HG02588 (cell line): ENCODE results near the gene MECP2.
"Not testable (repeated sequence)": the region's sequence is repeated elsewhere in the genome, so short reads cannot be mapped to it uniquely, and the experiment has no call there.

Experiments used
- ATAC-seq: cut with Tn5 transposase; IDR thresholded peaks from one replicate; pipeline ENCODE4 v1.9.1; 2021; ENCODE audit warnings: mild to moderate bottlenecking, moderate library complexity; ENCODE audit not compliant: unreplicated experiment

The MECP2 gene

DNA sequence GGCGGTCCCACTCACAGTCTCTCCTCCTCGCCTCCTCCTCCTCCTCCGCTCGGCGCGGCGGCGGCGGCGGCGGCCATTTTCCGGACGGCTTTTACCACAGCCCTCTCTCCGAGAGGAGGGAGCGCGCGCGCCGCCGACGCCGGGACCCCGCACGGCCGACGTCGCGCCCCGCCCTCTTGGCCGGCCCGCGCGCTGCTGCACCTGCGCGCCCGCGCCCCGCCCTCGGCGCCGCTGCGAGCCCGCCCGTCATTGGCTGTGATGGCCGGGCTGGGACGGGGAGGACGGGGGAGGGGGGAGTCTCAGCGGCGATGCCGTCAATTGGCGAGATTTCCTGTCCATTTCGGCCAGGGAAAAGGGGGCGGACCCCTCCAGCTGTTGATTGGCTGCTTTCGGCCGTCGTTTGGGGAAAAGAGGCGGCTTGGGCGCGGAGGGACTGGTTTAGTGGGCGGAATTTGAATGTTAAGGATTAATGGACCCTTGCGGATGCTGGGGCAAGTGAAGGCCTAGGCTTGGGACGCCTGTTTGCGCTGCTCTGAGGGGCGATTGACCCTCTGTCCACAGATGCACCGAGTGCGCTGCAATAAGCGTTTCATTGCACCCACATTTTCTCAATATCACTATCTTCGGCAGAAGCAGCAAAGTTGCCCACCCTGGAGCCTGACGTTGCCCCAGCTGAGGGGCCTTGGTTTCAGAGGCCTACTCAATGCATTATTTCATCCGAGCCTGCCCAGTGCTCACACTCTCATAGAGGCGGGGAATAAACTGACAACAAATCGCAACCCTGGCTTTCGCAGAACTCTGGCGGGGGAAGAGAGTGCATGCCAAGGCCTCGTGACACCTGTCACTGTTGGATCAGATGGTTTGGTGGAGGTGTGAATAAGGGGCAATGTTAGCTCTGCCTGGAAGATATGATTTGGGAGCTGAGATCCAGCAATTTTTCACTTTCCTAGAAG is at the start of gene MECP2:
Gene MECP2, minus strand, starts transcription at position 129 of the 953 bp plus-strand sequence.
- peak; percentile 83 for ATAC-seq

DNA sequence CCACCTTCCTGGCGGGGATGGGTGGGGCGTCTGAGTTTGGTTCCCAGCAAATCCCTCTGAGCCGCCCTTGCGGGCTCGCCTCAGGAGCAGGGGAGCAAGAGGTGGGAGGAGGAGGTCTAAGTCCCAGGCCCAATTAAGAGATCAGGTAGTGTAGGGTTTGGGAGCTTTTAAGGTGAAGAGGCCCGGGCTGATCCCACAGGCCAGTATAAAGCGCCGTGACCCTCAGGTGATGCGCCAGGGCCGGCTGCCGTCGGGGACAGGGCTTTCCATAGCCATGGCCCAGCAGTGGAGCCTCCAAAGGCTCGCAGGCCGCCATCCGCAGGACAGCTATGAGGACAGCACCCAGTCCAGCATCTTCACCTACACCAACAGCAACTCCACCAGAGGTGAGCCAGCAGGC is 46.5 kb upstream of the MECP2 start, which contains the start of gene OPN1LW:
Gene OPN1LW, plus strand, starts transcription at position 234 of the 400 bp plus-strand sequence. Its CDS starts 41 bp downstream, at position 275.
- ATAC-seq, result not testable (repeated sequence)

DNA sequence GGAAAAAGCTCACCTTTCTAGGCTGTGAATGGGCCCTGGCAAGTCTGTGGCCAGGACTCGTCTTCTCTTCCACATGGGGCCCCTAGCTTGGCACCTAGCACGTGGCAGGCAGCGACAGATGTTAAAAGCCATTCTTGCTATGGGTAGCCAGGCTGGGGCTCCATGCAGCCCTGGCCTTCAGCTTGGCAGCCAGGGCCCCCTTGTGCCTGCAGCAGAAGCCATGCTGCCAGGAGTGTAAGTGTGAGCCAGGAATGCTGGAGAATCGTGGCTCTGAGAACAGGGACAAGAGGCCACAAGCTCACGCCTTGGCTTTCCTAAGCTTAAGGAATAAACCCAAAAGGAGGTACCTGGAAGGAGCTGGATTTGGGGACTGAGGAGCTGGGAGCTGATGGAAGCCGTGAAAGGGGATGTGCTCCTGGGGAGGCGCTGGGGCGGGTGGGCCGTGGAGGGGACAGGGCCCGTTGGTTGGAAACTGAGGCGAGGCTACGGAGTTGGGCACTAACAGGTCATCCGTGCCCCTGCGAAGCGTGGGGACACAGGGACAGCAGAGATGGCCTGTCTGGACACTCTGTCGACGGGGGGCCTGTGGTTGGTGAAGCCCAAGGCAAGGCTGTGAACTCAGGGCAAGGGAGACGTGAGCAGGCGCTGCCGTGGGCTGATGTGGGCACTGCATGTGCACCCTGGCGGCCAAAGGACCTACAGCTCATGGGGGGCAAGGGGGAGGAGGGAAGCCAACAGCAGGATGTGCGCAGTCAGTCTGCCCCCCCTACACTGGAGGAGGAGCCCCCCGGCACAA is 45.6 kb upstream of the MECP2 start:
- ATAC-seq, result no peak

DNA sequence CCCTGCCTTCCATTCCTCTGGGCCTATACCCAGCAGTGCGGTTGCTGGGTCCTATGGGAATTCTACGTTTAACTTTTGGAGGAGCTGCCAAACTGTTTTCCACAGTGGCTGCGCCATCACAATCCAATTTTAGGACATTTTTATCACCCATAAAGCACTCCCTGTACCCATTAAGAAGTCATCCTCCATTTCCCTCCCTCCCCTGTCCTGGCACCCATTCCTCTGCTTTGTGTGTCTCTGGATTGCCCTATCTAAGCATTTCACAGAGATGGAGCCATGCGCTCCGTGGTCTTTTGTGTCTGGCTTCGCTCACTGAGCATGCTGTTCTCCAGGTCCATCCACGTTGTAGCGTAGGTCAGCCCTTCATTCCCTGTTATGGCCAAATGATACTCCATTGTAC is 44.9 kb upstream of the MECP2 start:
- no peak for ATAC-seq

DNA sequence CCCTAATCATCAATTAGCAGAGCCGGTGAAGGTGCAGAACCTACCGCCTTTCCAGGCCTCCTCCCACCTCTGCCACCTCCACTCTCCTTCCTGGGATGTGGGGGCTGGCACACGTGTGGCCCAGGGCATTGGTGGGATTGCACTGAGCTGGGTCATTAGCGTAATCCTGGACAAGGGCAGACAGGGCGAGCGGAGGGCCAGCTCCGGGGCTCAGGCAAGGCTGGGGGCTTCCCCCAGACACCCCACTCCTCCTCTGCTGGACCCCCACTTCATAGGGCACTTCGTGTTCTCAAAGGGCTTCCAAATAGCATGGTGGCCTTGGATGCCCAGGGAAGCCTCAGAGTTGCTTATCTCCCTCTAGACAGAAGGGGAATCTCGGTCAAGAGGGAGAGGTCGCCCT is 43.2 kb upstream of the MECP2 start:
- ATAC-seq, result no peak

DNA sequence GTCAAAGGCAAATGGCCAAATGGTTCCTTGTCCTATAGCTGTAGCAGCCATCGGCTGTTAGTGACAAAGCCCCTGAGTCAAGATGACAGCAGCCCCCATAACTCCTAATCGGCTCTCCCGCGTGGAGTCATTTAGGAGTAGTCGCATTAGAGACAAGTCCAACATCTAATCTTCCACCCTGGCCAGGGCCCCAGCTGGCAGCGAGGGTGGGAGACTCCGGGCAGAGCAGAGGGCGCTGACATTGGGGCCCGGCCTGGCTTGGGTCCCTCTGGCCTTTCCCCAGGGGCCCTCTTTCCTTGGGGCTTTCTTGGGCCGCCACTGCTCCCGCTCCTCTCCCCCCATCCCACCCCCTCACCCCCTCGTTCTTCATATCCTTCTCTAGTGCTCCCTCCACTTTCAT is 42.7 kb upstream of the MECP2 start:
- no peak for ATAC-seq

DNA sequence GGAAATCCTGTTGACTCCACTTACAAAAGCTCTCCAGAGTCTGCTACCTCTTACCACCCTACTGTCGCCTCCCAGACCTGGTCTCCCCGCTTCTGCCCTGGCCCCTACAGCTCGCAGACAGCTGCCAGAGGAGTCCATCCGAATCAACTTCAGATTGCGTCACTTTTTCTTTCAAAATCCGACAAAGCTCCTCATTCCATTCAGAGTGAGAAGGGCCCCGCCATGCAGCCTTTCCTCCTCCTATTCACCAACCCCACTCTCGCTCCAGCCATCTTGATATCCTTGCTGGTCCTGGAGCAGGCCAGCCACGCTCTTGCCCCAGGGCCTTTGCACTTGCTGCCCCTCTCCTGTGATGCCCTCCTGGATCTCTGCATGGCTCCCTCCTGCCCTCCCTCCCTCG is 41.3 kb upstream of the MECP2 start:
- ATAC-seq, result no peak

DNA sequence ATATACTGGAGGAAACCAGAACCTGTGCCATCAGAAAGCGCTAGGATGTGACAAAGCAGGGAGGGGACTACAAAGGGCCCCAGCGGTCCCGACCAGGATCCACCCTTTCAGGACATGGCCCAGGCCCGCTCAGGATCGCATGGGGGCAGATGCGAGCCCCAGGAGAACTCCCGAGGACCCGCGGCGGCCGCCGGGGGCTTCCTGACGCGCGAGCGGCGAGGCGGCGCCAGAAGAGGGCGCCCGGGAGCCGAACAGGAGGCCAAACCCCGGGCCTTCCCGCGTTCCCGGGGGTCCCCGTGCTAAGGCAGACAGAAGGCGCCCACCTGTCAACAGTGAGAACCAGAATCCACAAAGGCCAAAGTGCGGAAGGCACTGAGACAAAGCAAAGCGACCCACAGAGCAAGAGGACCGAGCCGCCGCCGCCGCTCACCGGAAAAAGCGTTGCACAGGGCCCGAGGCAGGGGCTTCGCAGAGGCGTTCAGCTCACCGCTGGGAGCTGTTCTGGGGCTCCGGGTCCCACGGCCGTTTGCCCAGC is 39.2 kb upstream of the MECP2 start:
- ATAC-seq, result no peak

DNA sequence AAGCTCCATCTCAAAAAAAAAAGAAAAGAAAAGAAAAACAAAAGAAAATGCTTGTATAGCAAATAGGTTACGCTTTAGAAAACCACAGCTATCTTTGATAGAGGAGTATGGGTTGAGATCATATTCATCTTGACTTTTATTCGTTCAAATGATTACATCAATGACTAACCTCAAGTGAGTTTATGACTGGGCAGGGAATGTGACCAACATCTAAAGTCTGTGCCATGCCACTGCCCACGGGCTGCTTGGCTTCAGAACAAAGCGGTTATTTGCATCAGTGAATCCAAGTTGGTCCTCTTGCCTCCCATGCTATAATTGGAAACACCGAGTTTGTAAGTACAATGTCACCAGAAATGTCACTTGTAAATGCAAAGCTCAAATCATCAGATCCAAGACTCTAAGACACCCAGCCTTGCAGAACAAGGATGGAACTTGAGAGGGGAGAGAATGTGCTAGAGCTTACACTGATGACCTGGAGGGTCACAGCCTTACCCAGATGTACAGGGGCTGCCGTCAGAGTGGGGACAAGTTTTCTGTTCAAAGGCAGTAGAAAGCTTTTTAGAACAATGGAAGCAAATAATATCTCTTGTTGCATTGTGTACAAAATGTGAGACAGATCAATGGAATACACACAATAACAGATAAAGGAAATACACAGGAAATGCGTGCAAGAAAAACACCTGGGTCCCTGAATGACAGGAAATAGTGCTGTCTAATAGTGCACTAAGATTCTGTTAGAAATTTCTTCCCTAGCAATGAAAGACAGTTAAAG is 38.1 kb upstream of the MECP2 start:
- ATAC-seq, result no peak

DNA sequence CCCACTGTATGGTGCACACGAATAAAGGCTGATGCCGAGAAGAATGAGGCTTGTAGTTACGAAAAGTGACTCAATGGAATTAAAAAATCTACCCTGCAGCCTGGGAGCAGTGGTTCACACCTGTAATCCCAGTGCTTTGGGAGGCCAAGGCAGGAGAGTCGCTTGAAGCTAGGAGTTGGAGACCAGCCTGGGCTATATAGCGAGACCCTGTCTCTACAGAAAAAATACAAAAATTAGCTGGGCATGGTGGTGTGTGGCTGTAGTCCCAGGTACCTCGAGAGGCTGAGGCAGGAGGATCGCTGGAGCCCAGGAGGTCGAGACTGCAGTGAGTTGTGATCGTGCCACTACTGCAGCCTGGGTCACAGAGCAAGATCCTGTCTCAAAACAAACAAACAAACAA is 34.8 kb upstream of the MECP2 start:
- no peak for ATAC-seq

DNA sequence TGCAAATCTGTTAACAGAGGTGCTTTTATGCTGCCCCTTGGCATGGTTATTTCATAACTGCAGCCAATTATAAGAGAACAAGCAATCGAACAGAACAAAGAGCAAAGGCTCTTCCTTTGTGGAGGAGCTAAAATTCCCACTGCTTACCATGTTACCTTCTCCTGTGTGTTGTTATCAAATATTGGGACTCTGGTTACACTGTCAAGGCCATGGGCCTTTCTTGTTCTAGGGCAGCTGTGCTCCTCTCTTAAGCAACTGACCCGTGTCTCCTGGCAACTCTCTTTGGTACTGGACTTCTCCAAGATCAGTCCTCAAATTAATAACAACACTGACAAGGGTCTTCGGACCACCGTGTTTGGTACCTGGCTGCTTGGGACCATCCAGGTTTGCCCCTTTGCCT is 34.4 kb upstream of the MECP2 start:
- no peak for ATAC-seq

DNA sequence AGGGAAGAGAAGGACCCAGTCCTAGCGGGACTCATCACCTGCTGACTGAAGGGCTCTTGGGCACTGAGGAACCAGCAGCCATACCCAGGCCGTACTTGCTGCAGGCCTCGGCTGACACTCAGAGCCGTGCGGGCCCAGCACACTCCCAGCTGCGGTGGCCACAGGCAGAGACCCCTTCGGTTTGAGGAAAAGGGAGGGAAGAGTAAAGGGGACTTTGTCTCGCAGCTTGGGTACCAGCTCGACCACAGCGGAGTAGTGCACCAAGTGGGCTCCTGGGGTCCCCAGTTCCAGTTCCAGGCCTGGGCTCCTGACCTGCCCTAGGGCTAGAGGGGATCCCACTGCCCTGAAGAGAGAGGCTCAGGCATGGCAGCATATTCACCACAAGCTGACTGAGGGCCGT is 28.6 kb upstream of the MECP2 start:
- ATAC-seq, result no peak

DNA sequence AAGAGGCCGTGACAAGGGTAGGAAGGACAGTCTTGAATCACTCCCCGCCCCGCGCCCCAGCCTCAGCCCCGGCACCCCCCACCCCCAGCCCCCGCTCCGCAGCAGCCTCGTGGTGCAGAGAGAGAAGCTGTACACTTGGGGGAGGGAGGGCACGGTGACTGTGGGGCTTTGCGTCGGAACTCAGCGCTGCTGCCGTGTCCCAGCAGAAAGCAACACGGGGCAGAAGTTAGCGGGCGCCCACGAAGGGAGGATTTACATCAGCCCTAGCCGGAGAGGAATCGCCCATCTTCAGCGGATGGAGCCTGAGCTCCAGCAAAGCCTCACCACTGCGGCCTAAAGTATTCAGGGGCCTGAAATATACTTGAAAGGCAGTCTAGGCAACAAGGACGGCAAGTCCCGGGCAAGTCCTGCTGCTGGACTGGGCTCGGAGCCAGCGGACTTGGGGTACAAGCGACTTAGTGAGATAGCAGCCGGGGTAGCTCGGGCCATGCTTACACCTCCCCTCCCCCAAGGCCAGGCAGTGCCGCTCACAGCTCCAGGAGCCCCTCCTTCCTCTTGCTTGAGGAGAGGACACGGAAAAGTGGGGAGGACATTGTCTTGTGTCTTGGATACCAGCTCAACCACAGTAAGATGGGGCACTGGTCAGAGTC is 28.0 kb upstream of the MECP2 start:
- ATAC-seq, result no peak

DNA sequence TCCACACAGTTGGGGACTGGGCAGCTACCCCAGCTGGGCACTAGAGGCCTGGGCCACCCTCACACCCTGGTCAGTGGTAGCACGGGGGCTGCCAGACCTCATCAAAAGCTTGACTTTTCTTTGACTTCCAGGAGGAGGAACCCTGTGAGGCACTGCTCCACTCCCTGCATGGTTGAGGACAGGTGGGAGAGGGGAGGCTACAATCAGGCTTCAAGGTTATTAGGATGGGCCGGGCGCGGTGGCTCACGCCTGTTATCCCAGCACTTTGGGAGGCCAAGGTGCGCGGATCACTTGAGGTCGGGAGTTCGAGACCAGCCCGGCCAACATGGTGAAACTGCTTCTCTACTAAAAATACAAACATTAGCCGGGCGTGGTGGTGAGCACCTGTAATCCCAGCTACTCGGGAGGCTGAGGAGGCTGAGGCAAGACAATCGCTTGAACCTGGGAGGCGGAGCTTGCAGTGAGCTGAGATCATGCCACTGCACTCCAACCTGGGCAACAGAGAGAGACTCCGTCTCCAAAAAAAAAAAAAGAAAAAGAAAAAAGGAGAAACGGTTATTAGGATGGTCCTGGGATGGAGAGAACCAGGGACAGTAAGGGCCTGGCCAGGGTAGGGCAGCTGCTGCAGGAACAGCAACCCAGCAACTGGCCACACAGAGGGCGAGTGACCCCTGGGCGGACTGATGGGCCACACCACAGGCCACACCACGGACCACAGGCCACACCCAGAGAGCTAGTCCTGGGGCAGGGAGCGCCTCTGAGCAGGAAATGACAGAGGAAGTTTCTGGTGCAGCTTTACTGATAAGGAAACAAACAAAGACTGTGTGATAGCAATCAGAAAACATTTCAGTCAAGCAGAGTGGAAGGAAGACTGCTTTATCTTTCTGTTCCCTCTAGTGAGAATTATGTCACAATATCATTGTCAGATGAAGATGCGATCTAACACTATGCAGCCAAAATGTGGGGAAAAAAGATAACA is 26.0 kb upstream of the MECP2 start:
- ATAC-seq, result no peak

DNA sequence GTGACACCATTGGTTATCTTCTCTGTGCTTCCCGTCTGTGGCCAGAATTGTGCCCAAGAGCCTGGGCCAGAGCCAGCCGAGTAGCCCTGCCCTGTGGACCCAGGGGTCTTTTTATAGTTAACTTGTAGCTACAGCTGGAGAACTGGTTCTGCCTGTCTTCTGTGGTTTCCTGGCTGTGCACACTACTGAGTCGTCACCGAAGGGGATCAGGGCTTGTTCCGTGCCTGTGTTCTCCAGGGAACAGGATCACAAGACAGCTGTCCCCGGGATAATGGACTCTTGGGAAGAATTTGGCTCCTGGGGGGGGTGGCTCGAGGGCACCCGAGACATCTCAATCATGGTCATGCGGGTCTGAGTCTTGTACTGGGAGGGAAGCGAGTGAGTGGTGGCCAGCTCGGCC is 24.4 kb upstream of the MECP2 start:
- ATAC-seq, result no peak

DNA sequence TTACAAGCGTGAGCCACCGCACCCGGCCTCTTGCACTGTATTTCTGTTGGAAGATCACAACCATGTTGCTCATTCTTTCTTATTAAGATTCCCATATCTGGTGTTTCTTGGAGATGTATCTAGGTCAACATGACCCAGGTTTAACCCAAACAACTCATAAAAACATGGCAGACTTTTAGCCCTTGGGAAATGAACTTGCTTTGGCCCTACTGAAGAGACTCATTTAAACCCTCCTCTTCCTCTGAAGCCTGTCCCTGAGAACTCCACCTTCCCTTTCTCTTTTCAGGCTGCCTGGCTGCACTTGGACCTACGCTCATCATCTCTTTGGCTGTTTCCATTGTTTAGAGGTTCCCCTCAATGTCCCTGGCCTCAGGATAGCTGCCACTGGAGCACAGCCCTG is 23.7 kb upstream of the MECP2 start:
- ATAC-seq, result no peak

DNA sequence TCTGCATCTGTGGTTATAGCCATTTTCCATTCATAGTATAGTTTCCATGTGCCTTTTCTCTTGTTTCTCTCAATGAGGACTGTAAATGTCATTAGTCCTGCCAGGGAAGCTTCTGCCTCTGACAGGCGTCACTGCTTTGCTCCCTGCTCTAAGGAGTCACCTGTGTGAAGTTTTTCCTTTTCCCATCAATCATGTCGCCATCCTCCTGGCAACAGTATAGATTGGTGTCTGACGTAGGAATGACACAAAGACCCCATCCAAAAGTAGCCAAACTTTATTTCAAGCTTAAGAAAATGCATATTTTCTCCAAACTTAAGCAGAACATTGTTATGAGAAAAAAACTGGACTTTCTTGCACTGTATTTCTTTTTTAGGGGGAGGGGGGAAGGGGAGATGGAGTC is 23.1 kb upstream of the MECP2 start:
- ATAC-seq, result no peak

DNA sequence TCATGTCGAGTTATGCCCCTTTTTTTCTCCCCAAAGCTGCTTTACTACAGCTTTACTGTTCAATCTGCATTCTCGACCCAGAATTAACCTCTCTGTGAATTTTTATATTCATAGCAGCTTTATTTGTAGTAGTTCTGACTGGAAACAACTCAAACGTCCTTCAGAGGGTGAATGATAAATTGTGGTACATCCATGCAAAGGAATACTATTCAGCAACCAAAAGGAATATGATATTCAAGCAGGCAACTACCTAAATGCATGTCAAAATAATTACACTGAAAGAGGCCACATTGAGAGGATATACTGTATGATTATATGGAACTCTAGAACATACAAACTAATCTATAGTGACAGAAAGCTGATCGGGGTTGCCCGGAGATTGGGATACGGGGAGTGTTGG is 20.0 kb upstream of the MECP2 start:
- no peak for ATAC-seq
